ENCODE measurements around the gene NECAP2. TPM values are rescaled to one million over a fixed set of nuclear protein-coding genes. Genes with fewer than 3 reads are reported as not detected.
"Not testable (repeated sequence)": the region's sequence is repeated elsewhere in the genome, so short reads cannot be mapped to it uniquely, and the experiment has no call there.

NECAP2 gene
- total and polyA plus RNA-seq, 10 of the 15 experiments (the other 5 are each of a cell fraction or from before 2014, with no cell fraction given): 16.3 to 98.0 (median 57.4) TPM

- H3K36me3 ChIP-seq (ENCODE audit: control insufficient read depth in 2 of 2, insufficient read depth in 2 of 2, low read length in 1 of 2); H3K27me3 ChIP-seq (replicated peaks in 1 of 2; ENCODE audit: control insufficient read depth in 2 of 2, insufficient read depth in 2 of 2, low read length in 1 of 2); H3K79me2 ChIP-seq (ENCODE audit: control insufficient read depth, insufficient read depth, low read length); RAD21 ChIA-PET (ENCODE audit: unreplicated experiment); H3K4me1 ChIP-seq (ENCODE audit: control insufficient read depth, insufficient read depth, low read length); POLR2A ChIA-PET; H3K9ac ChIP-seq (ENCODE audit: control insufficient read depth, insufficient read depth, low read length); SMC1A ChIA-PET (ENCODE audit: uncharacterized antibody, unreplicated experiment); BruUV-seq (replicated peaks); H4K20me1 ChIP-seq (ENCODE audit: control insufficient read depth, insufficient read depth); H3K4me2 ChIP-seq (ENCODE audit: control insufficient read depth, insufficient read depth); H2AFZ ChIP-seq (ENCODE audit: control insufficient read depth, low read depth, low read length); H3K4me3 ChIP-seq; H3K27ac ChIP-seq (ENCODE audit: control insufficient read depth, insufficient read depth); CTCF ChIA-PET; intact Hi-C loops (cut with micrococcal nuclease; ENCODE audit: unreplicated experiment); in situ Hi-C loops (cut with MboI); DNase-seq (ENCODE audit: low read depth, low spot score); FAIRE-seq; H3K9me3 ChIP-seq (replicated peaks; ENCODE audit: control insufficient read depth, insufficient read depth, low read length): not testable (repeated sequence)
- peak; percentile 48; the same call in 1 of the 3 replicates for ATAC-seq
- 96% methylated on average over 2 of the region's 2 CpGs for WGBS (ENCODE audit: insufficient coverage, insufficient replicate concordance, low lambda C conversion rate, missing lambda C conversion rate)
- TF ChIP-seq, protein P1, sequence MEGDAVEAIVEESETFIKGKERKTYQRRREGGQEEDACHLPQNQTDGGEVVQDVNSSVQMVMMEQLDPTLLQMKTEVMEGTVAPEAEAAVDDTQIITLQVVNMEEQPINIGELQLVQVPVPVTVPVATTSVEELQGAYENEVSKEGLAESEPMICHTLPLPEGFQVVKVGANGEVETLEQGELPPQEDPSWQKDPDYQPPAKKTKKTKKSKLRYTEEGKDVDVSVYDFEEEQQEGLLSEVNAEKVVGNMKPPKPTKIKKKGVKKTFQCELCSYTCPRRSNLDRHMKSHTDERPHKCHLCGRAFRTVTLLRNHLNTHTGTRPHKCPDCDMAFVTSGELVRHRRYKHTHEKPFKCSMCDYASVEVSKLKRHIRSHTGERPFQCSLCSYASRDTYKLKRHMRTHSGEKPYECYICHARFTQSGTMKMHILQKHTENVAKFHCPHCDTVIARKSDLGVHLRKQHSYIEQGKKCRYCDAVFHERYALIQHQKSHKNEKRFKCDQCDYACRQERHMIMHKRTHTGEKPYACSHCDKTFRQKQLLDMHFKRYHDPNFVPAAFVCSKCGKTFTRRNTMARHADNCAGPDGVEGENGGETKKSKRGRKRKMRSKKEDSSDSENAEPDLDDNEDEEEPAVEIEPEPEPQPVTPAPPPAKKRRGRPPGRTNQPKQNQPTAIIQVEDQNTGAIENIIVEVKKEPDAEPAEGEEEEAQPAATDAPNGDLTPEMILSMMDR (IDR thresholded peaks at IDR 0.05 in 2 of 3, conservative IDR thresholded peaks at IDR 0.05 in 1 of 3; ENCODE audit: control insufficient read depth in 2 of 3, extremely low read depth in 1 of 3, insufficient read depth in 1 of 3, low read depth in 3 of 3, low read length in 3 of 3): peak in 2 of 3 experiments; percentile 18; a peak in 2 of 6 replicates
- TF ChIP-seq RAD21 (IDR thresholded peaks at IDR 0.05; ENCODE audit: insufficient read depth, low read depth, low read length): peak; percentile 23; the same call in 1 of the 2 replicates
Measured at GRCh38 chr1:16474891-16475290, 34.4 kb downstream of the NECAP2 start.

DNA sequence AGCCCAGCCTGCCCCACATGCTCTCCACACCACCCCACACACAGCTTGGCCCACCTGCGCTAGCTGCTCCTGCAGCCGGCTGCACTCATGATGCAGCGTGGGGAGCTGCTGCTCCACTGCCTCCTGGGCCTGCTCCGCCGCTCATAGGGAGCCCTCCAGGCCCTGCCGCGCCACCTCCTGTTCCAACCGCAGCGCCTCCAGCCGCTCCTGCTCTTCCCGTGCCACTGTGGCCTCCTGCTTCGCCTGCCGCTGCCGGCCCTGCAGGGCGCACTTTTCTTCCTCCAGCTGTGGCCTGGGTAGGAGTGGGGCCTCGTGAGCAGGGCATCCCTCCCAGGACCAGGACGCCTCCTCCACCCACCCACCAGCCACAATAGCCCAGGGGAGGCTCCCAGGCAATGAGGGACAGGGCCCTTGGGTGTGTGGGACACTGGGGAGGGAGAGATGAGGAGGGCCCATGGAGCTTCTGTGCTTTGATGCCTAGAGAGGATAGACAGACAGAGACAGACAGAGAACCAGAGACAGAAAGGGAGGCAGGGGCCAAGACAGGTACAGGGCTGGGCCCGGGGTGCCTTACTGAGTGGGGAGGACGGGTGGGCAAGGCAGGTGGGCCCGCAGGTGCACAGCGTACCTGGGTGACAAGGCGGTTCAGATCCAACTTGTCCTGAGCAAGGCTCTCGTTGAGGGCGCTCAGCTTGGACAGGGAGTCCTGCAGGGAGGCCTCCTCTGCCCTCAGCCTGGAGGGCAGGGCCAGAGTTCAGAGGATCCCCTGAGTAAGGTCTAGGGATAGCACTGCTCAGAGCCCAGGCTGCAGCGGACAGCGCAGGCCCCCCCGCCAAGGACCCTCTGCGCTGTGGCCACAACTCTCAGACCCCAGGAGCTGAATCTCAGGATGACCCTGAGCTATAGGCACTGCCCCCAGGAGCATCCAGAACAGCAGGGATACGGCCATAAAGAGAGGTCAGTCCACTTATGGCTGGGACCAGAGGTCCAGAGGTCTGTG lies 35.5 kb downstream of the NECAP2 start:
- FAIRE-seq; POLR2A ChIA-PET; H3K9me3 ChIP-seq (replicated peaks; ENCODE audit: control insufficient read depth, insufficient read depth, low read length); BruUV-seq (replicated peaks); ATAC-seq; DNase-seq (ENCODE audit: low read depth, low spot score); CTCF ChIA-PET; H3K27me3 ChIP-seq (replicated peaks in 1 of 2; ENCODE audit: control insufficient read depth in 2 of 2, insufficient read depth in 2 of 2, low read length in 1 of 2); H3K4me3 ChIP-seq; H3K9ac ChIP-seq (ENCODE audit: control insufficient read depth, insufficient read depth, low read length); H3K36me3 ChIP-seq (ENCODE audit: control insufficient read depth in 2 of 2, insufficient read depth in 2 of 2, low read length in 1 of 2); H3K4me2 ChIP-seq (ENCODE audit: control insufficient read depth, insufficient read depth); H3K4me1 ChIP-seq (ENCODE audit: control insufficient read depth, insufficient read depth, low read length); in situ Hi-C loops (cut with MboI); H4K20me1 ChIP-seq (ENCODE audit: control insufficient read depth, insufficient read depth); H2AFZ ChIP-seq (ENCODE audit: control insufficient read depth, low read depth, low read length); intact Hi-C loops (cut with micrococcal nuclease; ENCODE audit: unreplicated experiment); H3K79me2 ChIP-seq (ENCODE audit: control insufficient read depth, insufficient read depth, low read length); RAD21 ChIA-PET (ENCODE audit: unreplicated experiment); H3K27ac ChIP-seq (ENCODE audit: control insufficient read depth, insufficient read depth): not testable (repeated sequence)
- SMC1A ChIA-PET (ENCODE audit: uncharacterized antibody, unreplicated experiment): interaction anchor here (0.6 kb wide), 1 partner anchor 399 kb away, joined by 3 read pairs; no protein-coding TSS in a partner anchor
- WGBS (ENCODE audit: insufficient coverage, insufficient replicate concordance, low lambda C conversion rate, missing lambda C conversion rate): 83% methylated on average over 25 of the region's 29 CpGs

Measured in GM12878 (cell line).